Measurements from ENCODE around the gene PDZD7.

- TF ChIP-seq, protein P1, sequence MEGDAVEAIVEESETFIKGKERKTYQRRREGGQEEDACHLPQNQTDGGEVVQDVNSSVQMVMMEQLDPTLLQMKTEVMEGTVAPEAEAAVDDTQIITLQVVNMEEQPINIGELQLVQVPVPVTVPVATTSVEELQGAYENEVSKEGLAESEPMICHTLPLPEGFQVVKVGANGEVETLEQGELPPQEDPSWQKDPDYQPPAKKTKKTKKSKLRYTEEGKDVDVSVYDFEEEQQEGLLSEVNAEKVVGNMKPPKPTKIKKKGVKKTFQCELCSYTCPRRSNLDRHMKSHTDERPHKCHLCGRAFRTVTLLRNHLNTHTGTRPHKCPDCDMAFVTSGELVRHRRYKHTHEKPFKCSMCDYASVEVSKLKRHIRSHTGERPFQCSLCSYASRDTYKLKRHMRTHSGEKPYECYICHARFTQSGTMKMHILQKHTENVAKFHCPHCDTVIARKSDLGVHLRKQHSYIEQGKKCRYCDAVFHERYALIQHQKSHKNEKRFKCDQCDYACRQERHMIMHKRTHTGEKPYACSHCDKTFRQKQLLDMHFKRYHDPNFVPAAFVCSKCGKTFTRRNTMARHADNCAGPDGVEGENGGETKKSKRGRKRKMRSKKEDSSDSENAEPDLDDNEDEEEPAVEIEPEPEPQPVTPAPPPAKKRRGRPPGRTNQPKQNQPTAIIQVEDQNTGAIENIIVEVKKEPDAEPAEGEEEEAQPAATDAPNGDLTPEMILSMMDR (IDR thresholded peaks at IDR 0.05; ENCODE audit: borderline replicate concordance, extremely low read depth, low read length, poor library complexity, severe bottlenecking) = no peak
- no peak for TF ChIP-seq EZH2 (IDR thresholded peaks at IDR 0.05; ENCODE audit: borderline replicate concordance, low read depth, low read length, severe bottlenecking)
Observed at GRCh38 chr10:101052285-101052684, 21.4 kb upstream of the PDZD7 start.
